Measurements from ENCODE around the gene AEBP1.

GRCh38 chr7:44073664-44074348, 30.3 kb upstream of the AEBP1 start:
- no peak for TF ChIP-seq CTCF (conservative IDR thresholded peaks at IDR 0.05; ENCODE audit: low read length)
- no peak for TF ChIP-seq EZH2phosphoT487 (IDR thresholded peaks at IDR 0.05; ENCODE audit: borderline replicate concordance, low read depth, low read length)

All from OCI-LY7 (cell line).